Activated T-helper 2 cell treated with anti-CD3 and anti-CD28 coated beads, Interferon-gamma antibody, Interleukin-2, Interleukin-4, amounts not matched to agents 10 μg/mL and 5 μg/mL and 100 μg/mL, durations not matched to agents 14 hours and 24 hours and 36 hours (primary cell): Measurements from ENCODE around the gene VDR. TPM values are rescaled to one million over a fixed set of nuclear protein-coding genes. Genes with fewer than 3 reads are reported as not detected.

Experiments used
- DNase-seq: peaks from one replicate; pipeline ENCODE4 v3.0.0; 2021; ENCODE audit warnings: low spot score
- H3K27ac Mint-ChIP-seq: one replicate; pipeline ENCODE4 v1.8.0; 2021; ENCODE audit warnings: mixed read lengths
- H3K27me3 Mint-ChIP-seq: one replicate; pipeline ENCODE4 v1.8.0; 2021; ENCODE audit warnings: low read depth, mixed read lengths
- H3K36me3 Mint-ChIP-seq: one replicate; pipeline ENCODE4 v1.8.0; 2021; ENCODE audit warnings: low read depth, mixed read lengths
- H3K4me1 Mint-ChIP-seq: one replicate; pipeline ENCODE4 v1.8.0; 2021; ENCODE audit warnings: low read depth, mixed read lengths
- H3K4me3 Mint-ChIP-seq: one replicate; pipeline ENCODE4 v1.8.0; 2021; ENCODE audit warnings: low read depth, mild to moderate bottlenecking, moderate library complexity, mixed read lengths
- H3K9me3 Mint-ChIP-seq: one replicate; pipeline ENCODE4 v1.8.0; 2021; ENCODE audit warnings: mixed read lengths
- intact Hi-C: fragments of 100-400 bp; cut with micrococcal nuclease; formaldehyde crosslinking; loops from one replicate; pipeline ENCODE4 v1.15.1; 2023
- total RNA-seq: library from RNA; stranded (reverse); gene quantifications from 2 replicates; pipeline ENCODE4 v1.2.3, GENCODE V29; 2022

The VDR gene
- total RNA-seq, 1 donor from 2014 or later = 317 TPM

- Mint-ChIP-seq H3K9me3 (no peaks in the 10 kb centered on the region), H3K4me1 (peaks cover 9% of the 10 kb centered on the region), H3K27ac (no peak overlapping the region), H3K27me3 (no peaks in the 10 kb centered on the region), H3K36me3 (peaks cover 70% of the 10 kb centered on the region), H3K4me3 (no peak overlapping the region)
- intact Hi-C loops = no loop called here
- DNase-seq = no peak
Observed at GRCh38 chr12:47795121-47795813, 109.5 kb downstream of the VDR start.

GRCh38 chr12:47794679-47795078 lies 110.1 kb downstream of the VDR start:
- peaks cover 8% of the 10 kb centered on the region for H3K4me1 Mint-ChIP-seq
- no peaks in the 10 kb centered on the region for H3K27me3 Mint-ChIP-seq
- H3K9me3 Mint-ChIP-seq = no peaks in the 10 kb centered on the region
- intact Hi-C loops = no loop called here
- H3K4me3 Mint-ChIP-seq = no peak overlapping the region
- peaks cover 70% of the 10 kb centered on the region for H3K36me3 Mint-ChIP-seq
- no peak for DNase-seq
- H3K27ac Mint-ChIP-seq = no peak overlapping the region

GRCh38 chr12:47793015-47793681 lies 111.6 kb downstream of the VDR start:
- no peak overlapping the region for H3K27ac Mint-ChIP-seq
- intact Hi-C loops = no loop called here
- no peaks in the 10 kb centered on the region for H3K9me3 Mint-ChIP-seq
- DNase-seq = no peak
- H3K36me3 Mint-ChIP-seq = peaks cover 78% of the 10 kb centered on the region
- no peak overlapping the region for H3K4me3 Mint-ChIP-seq
- H3K27me3 Mint-ChIP-seq = no peaks in the 10 kb centered on the region
- peaks cover 7% of the 10 kb centered on the region for H3K4me1 Mint-ChIP-seq

- no peak for DNase-seq
- no peaks in the 10 kb centered on the region for H3K9me3 Mint-ChIP-seq
- intact Hi-C loops = no loop called here
- H3K36me3 Mint-ChIP-seq = peaks cover 79% of the 10 kb centered on the region
- H3K4me3 Mint-ChIP-seq = no peak overlapping the region
- H3K27ac Mint-ChIP-seq = peak overlapping the region; percentile 6
- H3K4me1 Mint-ChIP-seq = peaks cover 3% of the 10 kb centered on the region
- no peaks in the 10 kb centered on the region for H3K27me3 Mint-ChIP-seq
Observed at GRCh38 chr12:47791874-47792273, 112.9 kb downstream of the VDR start.

Other genes with a start within 250 kb of the VDR start
- 57.4 and 58.7 TPM in 2 replicates for gene RPAP3, start 199.0 kb downstream of the VDR start, total RNA-seq
- gene ENDOU, start 179.5 kb downstream of the VDR start, total RNA-seq = not detected in 2 replicates
- 1.8 and 2.7 TPM in 2 replicates for gene RAPGEF3, start 146.1 kb downstream of the VDR start, total RNA-seq
- 7.3 and 7.4 TPM in 2 replicates for gene SLC48A1, start 131.8 kb downstream of the VDR start, total RNA-seq
- gene HDAC7, start 85.1 kb downstream of the VDR start, total RNA-seq = 251 and 253 TPM in 2 replicates
- 168 and 169 TPM in 2 replicates for gene TMEM106C, start 58.6 kb upstream of the VDR start, total RNA-seq
- gene COL2A1, start 99.5 kb upstream of the VDR start, total RNA-seq = 0.14 and 0.27 TPM in 2 replicates
- 45.9 and 49.0 TPM in 2 replicates for gene SENP1, start 201.1 kb upstream of the VDR start, total RNA-seq
- 55.2 and 67.3 TPM in 2 replicates for gene PFKM, start 214.4 kb upstream of the VDR start, total RNA-seq